GM19397 (cell line): ENCODE data around the gene SLC39A11.
"Not testable (repeated sequence)": the region's sequence is repeated elsewhere in the genome, so short reads cannot be mapped to it uniquely, and the experiment has no call there.

Experiments used
- ATAC-seq: cut with Tn5 transposase; IDR thresholded peaks from one replicate; pipeline ENCODE4 v1.9.1; 2021; ENCODE audit warnings: mild to moderate bottlenecking, moderate library complexity; ENCODE audit not compliant: unreplicated experiment

SLC39A11 gene

GRCh38 chr17:73072219-73072962 is 20.1 kb downstream of the SLC39A11 start:
- ATAC-seq, result no peak

DNA sequence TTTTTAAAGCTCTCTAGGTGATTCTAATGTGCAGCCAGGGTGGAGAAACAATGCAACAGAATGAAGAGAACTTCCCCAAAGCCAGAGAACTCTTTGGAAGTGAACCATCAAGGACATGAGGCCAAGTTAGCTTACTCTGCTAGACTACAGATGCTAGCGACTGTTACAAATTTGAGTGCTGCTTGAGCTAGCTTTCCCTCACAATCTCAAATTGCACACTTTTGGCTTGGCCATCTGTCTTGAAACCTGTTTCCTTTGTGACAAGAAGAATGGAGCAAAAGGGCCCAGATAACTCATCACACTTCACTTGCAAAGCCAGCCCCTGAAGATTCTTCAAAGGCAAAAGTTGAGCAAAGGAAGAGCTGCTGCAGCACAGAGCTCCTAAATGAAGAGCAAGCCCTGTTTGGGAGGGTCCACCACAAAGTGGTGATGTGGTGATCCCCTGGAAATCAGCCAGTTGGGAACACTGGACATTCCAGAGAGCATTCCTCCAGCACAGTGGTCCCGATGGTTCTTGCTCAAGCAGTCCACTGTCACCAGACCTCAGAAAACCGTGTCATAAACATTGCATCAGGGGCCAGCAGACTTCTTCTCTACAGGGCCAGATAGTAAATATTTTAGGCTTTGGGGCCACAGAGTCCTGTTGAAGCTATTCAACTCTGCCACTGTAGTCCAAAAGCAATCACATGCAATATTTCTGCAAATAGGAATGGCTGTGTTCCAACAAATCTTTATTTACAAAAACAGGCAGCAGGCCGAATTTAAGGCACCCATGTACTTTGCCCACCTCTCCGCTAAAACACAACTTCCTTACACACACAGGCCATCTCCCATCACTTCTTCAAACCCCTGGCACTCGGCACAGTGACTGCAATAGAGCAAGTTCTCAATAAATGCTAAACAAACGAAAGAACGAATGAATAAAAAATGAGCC is 21.2 kb downstream of the SLC39A11 start:
- no peak for ATAC-seq

GRCh38 chr17:73069841-73070240 is 22.6 kb downstream of the SLC39A11 start:
- ATAC-seq, result no peak

DNA sequence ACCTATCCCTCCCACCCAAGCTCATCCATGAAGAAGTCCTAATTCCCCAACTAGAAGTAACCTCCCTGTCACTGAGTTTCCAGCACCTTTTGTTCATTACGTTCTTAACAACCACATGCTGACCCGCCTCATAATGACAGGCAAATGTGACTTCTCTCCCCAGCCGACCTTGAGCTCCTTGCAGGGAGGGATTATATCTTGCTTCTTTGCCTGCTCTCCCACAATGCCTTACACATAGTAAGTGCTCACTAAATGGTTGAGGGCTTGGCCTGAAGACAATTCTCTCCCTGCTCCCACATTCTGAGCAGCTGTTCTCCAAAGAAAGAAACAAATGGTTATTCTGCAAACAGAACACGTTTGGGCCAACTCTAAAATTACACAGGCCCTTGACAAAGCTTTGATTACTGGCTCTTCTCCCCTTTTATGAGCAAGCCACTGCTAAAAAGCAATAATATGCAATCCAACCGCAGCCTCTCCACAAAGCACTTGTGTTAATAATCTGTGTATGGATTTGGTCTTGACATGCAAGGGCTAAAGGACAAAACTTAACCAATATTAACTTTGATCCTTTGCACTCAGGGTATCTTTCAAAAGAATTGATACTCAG is 23.2 kb downstream of the SLC39A11 start:
- ATAC-seq, result no peak

GRCh38 chr17:73068322-73069153 is 23.9 kb downstream of the SLC39A11 start:
- no peak for ATAC-seq

GRCh38 chr17:73067699-73068098 is 24.8 kb downstream of the SLC39A11 start:
- not testable (repeated sequence) for ATAC-seq

- ATAC-seq, result no peak
Measured at GRCh38 chr17:73067075-73067474, 25.4 kb downstream of the SLC39A11 start.

- ATAC-seq, result no peak
Measured at GRCh38 chr17:73066148-73066884, 26.2 kb downstream of the SLC39A11 start.

GRCh38 chr17:73065376-73065775 is 27.1 kb downstream of the SLC39A11 start:
- ATAC-seq, result no peak

DNA sequence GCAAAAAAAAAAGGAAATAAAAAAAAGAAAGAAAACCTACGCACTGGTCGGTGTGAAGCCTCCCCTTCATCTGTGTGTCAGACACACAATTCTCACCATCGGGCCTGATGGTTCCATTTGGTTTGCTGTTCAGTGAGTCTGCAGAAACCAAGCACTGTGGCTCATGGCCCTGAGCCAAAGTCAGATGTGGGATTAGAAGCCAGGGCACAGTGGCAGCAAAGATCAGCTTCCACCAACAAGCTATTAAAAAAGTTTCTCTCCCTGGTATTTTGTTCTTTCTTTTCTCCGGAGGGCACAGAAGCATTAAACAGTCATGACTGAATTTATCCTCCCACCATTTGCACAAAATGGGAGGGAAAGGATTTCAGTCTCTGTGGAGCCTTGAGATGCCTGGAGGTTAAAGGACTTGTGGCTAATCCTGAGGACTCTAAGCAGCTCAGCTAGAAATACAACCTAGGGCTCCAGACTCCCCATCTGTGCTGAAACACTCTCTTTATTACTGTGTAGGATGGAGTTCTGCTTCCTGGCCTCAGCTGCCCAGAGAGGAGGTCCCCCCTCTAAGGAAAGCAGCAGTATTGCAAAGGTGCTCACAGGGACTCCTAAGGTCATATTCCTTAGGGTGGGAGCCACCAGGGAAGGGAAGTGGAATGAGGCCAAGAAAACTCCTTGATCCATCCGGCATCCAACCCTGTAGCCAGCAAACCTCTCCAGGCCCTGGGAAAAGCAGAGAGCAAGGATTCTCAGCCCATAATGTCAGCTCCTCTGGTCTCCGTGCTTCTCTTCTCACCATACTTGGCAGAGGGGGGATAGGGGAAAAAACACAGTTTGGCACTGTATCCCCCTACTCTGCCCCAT is 28.2 kb downstream of the SLC39A11 start:
- ATAC-seq, result no peak

DNA sequence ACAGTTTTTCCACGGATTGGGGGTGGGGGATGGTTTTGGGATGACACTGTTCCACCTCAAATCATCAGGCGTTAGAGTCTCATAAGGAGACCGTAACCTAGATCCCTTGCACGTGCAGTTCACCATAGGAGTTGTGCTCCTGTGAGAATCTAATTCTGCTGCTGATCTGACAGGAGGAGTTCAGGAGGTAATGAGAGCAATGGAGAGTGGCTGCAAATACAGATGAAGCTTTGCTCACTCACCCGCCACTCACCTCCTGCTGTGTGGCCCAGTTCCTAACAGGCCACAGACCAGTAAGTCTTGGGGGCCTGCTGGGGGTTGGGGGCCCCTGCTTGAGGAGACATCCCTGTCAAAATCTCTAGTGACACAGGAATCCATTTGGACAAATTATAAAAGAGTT is 29.8 kb downstream of the SLC39A11 start:
- ATAC-seq, result no peak

DNA sequence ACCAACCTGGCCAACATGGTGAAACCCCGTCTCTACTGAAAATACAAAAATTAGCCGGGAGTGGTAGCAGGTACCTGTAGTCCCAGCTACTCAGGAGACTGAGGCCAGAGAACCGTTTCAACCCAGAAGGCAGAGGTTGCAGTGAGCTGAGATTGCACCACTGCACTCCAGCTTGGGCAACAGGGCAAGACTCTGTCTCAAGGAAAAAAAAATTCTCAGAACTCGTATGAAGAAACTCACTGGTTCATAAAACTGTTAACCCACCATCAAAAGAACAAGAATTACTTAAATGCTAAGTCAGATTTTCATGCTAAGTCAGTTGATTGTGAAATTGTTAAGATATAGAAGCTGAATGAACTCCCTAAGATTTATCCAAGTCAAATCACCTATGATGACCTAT is 31.3 kb downstream of the SLC39A11 start:
- no peak for ATAC-seq

DNA sequence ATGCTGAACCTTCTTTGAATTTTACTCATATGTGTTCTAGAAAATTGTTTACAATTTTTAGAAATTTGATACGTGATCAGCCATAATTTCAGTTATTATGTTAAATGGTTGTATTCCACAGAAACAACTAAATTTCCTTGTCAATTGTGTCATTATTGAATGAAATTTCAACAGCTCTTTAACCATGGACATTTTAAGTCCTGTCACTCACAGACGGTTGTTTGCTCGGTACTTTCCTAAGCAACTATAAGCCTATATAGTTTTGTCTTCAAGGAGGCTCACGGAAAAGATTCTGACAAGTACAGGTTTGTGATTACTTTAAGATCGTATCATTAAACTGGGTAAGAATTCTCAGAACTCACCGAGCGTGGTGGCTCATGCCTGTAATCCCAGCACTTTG is 31.8 kb downstream of the SLC39A11 start:
- ATAC-seq, result no peak

- ATAC-seq, result not testable (repeated sequence)
Measured at GRCh38 chr17:73059713-73060112, 32.8 kb downstream of the SLC39A11 start.

DNA sequence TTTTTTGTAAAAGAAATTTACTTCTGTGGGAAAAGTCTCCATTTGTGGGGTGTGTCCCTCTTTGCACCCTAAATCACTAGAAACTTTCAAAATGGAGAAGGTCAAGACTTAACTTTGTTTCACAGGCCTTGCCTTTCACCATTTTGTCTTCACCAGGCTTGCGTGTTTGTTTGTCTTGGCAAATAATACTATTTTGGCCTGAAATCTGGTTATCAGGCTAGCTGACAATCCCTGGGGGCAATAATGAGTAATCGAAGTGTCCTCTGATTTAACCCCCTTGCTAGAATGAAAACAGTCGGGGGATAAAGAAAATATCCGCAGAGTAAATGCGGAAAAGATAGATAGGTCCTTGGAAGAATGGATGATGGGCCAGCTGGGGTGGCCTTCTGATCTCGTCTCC is 34.5 kb downstream of the SLC39A11 start:
- ATAC-seq, result no peak

DNA sequence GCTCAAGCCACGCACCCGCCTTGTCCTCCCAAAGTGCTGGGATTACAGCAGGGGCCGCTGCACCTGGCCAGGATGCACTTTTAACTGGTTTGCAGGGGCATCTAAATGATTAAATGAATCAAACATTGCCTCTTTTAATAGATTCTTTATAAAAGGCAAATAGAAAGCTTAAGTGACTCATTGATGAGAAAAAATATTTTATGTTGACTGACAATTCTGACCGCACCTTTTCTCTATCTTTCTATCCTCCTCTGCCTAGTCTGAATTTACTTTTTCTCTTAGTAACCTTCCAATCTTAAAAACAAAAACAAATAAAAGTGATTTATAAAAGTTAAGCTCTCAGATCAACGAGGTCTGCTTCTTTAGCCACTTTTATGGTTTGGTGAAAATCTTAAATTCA is 35.3 kb downstream of the SLC39A11 start:
- no peak for ATAC-seq

DNA sequence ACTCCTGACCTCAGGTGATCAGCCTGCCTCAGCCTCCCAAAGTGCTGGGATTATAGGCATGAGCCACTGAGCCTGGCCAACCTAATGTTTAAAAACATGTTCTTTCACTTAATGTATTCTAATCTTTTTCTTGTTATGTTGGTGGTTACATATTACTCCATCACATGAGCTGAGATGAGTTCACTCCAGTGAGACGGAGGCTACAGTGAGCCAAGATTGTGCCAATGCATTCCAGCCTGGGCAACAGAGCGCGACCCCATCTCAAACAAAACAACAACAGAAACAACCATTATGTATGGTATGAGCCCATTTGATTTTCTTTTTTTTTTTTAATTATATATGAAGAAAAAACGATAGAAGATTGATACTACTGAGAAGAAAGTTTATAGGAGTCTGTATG is 39.6 kb downstream of the SLC39A11 start:
- ATAC-seq, result no peak

DNA sequence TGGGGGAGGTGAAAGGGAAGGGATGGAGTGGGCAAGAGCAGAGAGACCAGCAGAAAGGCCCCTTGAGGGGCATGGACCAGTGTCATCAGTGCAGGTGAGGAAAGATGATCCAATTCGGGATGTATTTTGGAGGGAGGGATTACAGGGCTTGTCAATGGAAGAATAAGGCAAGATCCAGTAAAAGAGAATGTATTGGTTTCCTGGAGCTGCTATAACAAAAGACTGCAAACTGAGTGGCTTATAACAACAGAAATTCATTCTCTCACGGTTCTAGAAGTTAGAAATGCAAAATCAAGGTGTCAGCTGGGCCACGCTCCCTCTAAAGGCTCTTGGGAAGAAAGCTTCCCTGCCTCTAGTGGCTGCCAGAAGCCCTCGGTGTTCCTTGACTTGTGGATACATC is 41.7 kb downstream of the SLC39A11 start:
- no peak for ATAC-seq

DNA sequence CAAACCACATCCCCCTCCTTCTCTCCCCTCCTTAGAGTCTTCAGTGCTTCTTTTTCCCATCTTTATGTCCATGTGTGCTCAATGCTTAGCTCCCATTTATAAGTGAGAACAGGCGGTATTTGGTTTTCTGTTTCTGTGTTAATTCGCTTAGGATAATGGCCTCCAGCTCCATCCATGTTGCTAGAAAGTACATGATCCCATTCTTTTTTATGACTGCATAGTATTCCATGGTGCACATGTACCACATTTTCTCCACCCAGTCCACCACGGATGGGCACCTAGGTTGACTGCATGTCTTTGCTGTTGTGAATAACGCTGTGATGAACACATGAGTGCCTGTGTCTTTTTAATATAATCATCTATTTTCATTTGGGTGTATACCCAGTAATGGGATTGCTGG is 44.3 kb downstream of the SLC39A11 start:
- no peak for ATAC-seq
